GM18511 (cell line): ENCODE data around the gene NAT9.
A peak's percentile ranks its signal among the peaks of the same experiment; 100 is the strongest.

Experiments used
- ATAC-seq: cut with Tn5 transposase; IDR thresholded peaks from one replicate; pipeline ENCODE4 v1.9.1; 2021; ENCODE audit warnings: mild to moderate bottlenecking, moderate library complexity; ENCODE audit not compliant: unreplicated experiment

The NAT9 gene, protein sequence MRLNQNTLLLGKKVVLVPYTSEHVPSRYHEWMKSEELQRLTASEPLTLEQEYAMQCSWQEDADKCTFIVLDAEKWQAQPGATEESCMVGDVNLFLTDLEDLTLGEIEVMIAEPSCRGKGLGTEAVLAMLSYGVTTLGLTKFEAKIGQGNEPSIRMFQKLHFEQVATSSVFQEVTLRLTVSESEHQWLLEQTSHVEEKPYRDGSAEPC

DNA sequence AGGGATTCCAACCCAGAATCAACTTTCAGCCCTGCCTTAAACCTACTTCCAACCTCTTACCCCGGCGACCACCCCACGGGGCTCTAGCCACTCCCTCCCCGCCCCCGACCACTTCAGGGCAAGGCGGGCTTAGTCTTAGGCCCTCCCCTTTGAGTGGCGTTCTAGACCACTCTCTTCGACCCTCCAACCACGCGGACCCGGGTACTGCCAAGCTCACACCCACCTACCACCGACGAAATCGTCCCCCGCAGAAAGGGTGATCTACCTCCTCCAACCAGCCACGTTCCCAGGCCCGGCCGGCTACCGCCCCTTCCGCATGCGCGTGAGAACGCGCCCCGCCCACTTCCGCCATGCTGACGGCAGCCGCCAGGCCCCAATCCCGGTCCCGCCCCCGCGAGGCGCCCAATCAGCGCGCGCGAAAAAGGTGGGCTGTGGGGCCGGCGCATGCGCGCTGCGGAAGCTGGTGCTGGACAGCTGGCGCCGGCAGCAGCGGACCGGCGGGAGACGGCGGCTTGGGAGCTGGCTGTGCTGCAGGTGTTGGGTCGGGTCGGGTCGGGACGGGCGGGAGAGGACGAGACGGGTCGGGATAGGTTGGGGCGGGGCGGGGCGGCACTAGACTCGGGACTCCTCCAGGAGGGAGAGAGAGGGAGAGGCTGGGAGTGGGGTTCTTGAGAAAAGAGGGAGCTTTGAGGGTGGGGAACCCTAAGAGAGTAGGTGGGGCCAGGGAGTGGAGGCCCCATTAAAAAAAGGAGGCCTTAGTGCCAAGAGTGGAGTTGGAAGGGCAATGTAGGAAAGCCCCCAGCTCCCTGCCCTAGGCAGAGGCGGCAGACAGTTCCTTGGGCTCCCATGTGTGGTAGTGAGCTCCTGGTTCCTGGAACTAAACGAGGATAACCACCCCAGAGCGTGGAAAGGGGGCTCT lies at the start of gene NAT9:
TSS of gene NAT9 (minus strand) at position 302 of the 919 bp plus-strand sequence. CDS start 647 bp downstream, outside the sequence.
- peak; percentile 86 for ATAC-seq

DNA sequence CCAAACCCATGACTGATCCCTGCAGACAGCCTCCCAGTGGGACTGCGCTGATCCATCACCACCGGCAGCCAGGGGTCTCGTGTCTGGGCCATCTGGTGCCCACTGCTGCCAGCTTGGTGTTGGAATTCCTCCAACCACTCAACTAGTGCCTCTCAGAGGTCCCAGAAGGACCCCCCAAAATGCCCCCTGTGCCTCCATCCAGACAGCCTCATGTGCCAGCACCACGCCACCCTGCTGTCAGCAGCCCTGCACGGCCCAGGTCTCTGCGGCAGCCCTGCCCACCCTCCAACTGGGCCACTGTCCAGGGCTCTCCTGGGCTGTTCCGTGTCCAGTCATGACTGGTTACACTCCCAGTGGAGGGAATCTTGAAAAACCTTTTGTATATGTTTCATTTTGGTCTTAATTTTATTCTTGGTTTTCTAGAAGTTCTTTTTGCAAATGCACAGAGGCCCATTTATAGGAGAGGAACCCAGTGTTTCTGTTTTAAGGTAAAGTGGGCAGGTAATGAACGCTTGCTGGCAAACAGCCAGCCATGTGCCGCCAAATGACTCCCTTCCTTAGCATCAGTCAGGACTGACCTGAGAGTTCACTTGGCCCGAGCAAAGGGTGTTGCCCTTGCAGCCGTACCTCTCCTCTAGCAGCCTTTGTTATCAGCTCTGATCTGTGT lies 48.9 kb upstream of the NAT9 start:
- no peak for ATAC-seq

DNA sequence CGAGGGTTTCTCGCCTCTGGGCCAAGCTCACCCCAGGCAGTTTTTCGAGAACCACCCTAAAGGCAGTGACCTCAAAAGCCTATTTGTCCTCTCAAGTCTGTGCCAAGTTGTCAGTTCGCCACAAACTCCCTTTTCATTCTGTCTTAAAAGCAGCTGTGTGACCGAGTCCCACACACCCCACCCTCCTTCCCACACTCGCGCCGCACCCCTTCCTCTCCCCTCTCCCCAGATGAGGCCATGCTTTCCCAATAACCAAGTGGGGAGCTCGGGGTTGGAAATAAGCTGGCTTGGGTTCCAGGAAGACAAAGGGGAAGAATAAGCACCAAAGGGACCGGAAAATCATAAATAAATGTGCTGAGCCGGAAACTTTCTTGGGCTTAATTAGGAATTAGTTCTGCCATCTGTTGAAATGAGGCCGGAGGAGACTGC lies 46.8 kb upstream of the NAT9 start:
- ATAC-seq, result no peak

DNA sequence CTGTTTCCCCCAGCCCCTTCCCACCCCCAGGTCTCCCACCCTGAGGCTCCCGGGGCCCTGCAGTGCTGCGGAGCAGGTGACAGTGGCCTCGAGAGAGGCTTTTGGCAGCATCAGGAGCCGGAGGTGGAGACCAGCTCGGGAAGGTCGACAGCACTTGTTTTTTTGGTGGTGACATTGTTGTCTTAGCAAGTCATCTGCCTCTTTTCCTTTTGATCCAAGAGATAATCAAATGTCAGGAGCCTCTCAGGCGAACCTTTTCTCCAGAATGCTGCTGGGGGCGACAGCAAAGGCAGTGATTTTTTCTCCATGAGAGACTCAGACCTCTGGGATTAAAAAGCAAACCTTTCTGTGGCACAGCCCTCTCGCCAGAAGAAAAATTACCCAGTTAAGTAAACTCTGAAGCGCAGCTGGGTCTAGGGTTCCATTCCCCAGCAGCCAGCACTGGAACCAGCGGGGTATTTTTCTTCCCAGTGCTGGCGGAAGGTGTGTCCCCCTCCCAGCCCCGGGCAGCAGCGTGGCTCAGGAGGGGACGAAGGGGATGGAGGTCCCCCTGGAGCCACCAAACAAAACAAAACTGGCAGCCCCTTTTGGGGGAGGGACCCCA lies 46.3 kb upstream of the NAT9 start:
- ATAC-seq, result no peak

DNA sequence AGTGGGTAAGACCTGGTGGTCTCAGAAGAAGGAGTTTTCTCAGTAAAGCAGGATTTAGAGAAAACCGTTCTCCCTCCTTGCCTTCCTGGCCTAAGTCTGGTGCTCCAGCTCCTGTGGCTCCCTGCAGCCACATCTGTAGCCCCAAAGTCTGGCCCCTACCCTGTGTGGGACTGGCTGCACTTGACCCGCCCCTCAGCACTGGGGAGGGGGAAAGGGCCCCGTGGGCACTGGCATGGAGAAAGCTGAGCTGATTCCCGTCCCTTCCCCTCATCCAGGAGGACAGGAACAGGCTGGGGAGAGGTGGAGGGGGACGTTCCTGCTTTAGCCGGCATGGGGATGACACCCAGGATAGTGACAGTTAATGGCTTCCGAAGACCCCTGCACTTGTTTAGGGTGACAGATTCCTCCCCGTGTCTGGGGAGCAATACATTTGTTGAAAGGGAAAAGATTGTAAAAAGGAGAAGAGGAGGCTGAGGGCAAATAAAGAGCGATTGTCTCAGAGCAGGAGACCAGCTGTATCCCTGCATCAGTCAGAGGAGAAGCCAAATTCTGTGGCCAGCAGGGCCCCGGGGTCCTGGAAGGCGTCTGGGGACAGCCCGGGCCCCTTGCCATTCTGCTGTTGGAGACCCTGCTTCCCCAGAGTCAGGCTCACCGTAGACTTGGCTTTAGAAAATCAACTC lies 45.6 kb upstream of the NAT9 start:
- ATAC-seq, result no peak

DNA sequence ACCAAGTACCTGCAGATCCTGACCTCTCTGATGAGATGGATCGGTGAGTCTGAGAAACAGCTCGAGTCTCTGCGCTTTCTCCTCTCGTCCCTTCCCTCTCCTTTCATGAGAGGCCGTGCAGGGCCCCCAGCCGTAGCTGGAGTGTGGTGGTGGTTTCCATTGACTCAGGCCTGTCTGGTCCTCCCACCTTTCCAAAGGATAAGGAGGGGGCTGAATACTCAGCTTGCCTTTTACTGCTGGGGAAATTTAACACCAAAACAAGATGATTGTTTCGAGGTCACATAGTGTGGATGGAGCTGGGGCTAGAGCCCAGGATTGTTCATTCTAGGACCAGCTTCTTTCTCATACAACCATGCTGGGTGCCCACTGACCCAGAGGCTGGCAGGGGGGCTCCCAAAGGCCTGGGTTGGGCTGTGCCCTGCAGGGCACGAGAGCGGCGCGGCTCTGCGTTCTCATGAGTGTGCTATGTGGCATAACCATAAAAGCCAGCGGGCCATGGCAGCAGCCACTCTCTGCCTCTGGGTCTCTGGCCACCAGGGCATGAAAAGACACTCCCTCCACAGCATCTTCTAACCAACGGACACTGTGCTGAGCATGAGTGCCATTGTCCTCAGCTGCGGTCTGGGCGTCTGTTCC lies 43.8 kb upstream of the NAT9 start:
- ATAC-seq, result no peak

DNA sequence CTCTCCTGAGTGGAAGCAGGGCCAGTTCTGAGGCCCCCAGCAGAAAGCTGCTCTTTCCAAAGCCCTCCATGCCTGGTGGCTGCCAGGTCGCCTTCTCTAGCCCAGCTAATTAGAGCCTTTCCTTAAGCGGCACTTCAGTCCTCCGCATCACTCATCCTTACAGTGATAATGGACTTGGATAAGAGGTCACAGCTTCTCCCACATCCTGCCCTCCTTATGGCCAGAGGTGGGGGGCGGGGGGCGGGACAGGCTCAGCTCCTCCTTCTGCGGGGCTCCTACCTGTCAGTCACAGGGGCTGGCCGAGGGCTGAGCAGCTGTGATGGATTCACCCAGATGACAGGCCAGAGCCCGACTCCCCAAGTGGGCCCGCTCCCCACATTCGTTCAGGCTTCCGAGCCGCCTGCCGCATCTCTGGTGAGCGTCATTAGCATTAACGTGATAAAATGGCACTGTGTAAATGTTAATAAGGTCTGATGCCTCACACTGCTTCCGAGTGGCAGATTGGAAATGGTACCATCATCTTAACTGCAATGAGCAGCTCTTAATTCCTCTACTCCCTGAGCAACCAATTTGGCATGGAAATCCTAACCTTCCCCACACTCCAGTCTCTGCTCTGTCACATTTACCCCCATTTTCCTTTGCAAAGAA lies 42.3 kb upstream of the NAT9 start:
- ATAC-seq, result no peak

DNA sequence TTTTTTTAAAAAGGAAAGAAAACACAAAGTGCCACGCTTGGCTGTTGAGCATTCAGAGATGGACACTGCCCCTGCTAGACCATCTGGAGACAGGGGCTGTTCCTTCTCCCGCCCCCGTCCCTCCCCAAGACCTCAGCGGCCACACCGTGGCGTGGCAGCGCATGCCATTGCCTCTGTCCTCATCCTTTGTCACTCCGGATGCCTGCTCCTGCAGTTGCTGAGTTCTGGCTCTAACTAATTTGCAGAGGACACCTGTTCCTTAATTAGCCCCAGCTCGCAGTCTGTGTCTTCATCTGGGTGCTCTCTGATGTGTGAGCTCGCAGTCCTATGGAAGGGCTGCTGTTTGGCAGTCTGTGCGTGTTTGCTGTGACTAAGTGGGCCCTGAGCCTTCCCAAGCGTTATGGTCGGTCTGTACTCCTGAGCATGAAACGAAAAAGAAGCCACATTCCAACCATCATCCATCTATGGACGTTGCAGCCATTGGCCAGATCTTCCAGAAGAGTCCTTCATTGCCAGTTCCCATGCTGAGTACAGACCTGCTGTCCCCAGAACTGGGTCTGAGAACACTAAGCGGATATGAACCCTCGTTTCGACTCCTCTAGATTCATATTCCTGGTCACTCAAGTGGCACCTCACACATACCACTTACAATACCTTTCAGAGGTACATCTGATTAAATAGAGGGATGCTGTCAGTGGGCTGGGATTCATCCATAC lies 40.9 kb upstream of the NAT9 start:
- no peak for ATAC-seq

DNA sequence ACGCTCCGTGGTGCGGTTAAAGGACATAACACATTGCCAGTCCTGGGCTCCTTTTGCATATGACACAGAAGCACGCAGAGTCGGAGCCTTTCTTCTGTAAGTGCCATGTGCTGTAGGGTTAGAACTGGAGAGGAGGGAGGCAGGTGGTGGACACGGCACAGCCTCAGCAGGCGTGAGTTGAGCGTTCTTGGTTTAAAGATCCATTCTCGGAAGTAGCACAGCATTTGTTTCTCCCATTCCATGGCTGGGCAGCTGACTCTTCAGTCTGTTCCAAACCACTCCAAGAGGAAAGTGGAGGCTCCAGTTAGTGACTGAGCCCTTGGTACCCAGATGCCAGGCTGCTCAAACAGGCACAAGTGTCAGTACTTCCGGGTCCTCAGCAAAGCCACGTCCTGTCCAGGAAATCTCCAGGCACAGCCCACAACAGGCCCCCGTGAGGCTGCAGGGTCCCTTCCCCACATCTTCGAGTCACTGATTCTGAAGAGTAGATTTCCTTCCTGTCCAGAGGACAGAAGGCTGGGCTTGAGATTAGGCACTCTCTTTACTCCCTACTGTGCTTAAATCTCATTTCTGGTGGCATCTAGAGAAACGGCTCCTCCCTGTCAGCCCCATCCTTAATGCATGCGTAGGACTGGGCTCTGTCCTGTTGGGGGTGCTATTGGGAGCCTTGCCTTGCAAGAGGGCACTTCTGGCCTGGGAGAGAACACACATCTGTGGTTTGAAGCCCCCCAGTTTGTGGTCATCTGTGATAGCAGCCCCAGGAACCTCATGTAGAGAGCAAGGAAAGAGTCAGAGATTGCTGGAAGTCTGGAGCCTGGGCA lies 39.6 kb upstream of the NAT9 start:
- no peak for ATAC-seq

DNA sequence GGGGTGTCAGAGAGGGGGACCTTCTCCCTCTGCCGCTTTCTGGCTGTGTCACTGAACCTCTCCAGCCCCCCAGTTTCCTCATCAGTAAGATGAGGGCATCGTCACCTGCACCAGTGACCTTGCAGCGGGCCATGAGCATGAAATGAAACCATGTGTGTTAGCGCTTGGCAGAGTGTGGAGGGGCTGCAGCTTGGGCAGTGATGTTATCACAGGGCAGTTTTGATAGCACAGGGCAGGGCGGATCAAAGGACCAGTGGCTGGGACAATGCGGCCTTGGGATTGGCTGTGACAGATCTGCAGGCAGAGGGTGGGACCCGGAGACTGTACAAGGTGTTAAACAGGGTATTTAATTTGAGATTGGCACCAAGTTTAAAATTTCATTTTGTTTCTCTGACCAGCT lies 38.9 kb upstream of the NAT9 start:
- ATAC-seq, result no peak

DNA sequence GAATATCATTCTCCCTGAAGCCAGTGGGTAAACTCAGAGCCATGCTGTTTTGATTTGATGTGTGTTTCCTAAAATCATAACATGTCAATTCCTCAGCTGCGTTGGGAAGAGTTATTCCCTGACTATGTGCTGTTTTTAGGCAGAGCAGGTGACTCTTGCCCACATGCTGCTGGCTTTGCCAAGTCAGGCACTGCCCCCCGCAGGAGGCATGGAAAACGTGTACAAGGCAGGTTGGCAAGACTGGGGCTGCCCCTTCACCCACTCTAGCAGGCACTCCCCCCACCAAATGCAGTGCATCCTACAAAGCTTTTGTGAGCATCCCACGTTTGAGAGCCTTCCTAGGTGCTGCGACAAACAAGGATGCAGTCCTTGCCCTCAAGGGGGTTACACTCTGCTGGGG lies 38.3 kb upstream of the NAT9 start:
- no peak for ATAC-seq

DNA sequence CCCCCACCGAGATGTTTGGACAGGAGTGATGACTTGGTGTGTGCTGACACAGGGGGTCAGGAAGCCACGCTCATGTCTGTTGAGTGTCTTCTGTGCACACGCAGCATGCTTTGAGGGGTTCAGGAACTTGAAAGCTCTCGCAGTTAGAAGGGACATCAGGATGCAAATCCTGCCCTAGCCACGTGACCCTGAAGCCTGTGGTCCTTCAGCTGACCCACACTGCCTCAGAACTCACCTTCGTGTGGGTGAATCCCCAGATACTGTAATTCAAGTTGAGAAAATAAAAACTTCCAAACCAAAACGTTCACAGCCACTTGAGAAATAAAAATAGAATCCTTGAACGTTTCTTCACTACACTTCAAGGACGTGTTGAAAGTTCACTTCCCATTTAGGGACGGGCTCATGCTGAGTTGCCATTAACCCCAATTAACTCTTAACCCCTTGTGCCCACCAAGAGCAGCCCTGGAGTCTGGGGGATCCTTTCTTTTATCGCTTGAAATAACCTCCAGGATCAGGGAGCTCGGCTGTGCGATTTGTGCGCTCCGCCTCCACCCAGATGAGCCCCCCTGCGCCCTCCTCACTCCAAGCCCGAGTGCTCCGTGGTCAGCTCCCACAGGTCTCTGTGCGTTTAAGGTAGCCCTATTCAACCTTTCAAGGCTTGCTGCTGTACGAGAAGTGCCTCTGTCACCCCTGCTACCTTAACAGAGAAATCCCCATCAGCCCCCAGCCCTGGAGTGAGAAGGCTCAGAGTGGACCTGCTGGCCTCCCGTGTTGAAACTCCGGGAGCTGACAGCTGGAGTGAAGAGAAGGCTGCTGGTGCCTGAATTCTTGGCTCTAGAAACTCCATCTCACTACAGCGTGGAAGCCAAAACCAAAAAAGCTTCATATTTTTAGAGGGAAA lies 36.2 kb upstream of the NAT9 start:
- ATAC-seq, result no peak

DNA sequence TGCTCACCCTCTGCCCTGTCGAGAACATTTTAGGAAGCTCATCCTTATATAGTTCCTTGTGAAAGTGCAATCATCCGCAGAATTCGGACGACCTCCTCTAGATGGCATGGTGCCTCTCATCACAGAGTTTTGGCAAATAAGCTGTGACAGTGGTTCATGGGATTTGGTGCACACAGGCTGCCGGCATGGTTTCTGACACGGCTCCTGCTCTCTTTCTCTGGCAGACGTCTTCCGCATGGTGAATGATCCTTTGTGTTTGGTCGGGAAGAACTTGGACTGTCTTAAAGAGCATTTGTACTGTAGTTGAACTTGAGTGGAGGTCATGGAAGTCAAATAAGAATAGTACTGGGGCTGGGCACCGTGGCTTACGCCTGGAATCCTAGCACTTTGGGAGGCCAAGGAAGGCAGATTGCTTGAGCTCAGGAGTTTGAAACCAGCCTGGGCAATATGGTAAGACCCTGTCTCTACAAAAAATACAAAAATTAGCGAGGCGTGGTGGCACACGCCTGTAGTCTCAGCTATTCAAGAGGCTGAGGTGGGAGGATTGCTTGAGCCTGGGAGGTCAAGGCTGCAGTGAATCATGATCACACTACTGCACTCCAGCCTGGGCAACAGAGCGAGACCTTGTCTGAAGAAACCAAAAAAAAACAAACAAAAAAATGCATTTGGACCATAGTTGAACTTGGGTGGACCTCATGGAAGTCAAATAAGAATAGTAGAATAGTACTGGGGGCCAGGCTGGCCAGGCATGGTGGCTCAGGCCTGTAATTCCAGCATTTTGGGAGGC lies 34.7 kb upstream of the NAT9 start:
- ATAC-seq, result no peak

DNA sequence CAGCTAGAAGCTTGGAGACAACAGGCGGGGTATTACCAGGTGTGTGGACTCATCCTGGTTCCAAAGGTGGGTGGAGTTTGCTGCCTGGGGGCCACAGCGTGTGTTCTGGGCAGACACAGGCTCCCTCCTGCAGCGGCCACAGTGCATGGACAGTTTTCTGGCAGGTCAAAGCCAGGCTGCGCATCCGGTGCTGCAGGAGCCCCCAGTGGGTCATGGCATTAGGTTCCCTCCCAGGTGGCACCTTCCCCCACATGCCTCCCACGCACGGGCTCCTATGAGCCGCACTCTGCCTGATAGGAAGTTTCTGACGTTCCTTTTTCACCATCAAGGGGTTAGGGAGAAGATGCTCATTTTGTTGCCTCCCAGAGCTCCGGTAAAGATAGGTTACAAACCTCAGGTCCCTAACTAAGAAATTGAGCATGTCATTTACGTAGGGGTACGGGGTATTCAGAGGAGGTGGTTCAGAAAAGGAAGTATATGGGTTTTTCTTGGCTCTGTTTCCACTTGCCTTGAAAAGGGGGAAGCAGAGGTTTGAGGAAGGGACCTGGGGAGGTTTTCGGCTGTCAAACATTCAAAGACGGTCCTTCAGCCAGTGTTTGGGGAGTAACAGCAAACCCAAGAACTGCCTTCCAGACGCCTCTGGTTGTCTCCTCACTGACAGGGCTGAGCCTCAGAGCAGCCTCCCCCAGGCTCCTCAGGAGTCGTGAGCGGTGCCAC lies 32.7 kb upstream of the NAT9 start:
- ATAC-seq, result no peak

DNA sequence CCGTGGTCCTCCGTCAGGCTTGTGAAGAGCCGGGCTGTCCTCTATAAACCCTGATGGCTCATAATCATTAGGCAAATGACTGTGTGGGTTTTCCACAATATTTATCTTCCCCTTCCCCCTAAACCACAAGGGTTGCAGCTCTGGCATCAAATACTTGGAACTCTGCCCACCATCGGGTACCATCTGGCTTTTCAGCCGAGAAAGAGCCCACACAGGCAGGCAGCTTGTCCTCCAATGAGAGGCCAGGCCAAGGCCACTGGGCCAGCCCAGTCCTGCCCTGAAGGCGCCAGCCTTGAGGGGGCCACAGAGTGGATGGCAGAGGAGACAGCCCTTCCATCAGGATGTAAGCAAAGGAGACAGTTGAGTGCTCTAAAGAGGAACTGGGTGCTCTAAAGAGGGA lies 31.8 kb upstream of the NAT9 start:
- ATAC-seq, result no peak

DNA sequence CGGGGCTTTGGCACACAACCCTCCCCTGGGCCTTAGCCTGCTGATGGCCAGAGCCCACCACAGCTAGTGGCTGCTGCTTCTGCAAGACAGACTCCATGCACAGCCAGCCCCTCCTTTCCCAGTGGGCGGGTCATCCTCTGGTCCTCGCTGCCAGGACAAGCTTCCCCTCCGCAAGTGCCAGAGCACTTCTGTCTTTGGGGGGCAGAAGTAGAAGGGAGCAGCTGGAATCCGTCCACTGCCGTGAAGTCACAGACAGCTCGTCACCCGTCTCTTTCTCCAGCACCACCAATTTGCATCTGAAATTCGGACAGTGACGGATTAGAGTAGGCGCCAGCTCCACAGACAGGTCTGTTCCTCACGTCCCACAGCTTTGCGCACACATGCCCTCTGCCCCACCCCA lies 31.3 kb upstream of the NAT9 start:
- ATAC-seq, result no peak
